ENCODE data around the gene AK9. TPM values are rescaled to one million over a fixed set of nuclear protein-coding genes. Genes with fewer than 3 reads are reported as not detected.

AK9 gene
- total and polyA plus RNA-seq, 2 of the 4 experiments (the other 2 are of a cell fraction) = 1.7 to 1.8 TPM

DNA sequence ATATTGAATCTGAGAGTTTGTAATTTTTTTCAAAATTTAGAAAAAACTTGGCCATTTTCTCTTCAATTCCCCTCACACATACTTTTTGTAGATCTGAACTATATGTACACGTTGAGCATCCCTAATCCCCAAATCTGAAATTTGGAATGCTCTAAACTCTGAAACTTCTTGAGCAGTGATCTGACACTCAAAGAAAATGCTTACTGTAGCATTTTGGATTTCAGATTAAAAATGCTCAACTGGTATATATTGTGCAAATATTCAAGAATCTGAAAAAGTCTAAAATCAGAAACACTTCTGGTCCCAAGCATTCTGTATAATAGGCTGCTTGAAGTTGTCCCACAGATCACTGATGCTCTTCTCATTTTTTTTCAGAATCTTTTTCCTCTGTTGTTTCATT, 129.2 kb downstream of the AK9 start:
- BruUV-seq (replicated peaks) = no TSS peak
- no CpG with 5 or more reads among the region's 1 CpG for WGBS, 2 experiments (ENCODE audit: extremely low coverage in 2 of 2, insufficient read length in 1 of 2)
- Histone ChIP-seq H3K9me1 (ENCODE audit: insufficient read depth, low read length) (no peaks in the 10 kb centered on the region), H3K9me3 (ENCODE audit: control insufficient read depth, insufficient read depth, low read length) (no peaks in the 10 kb centered on the region), H4K5ac (ENCODE audit: low read depth, low read length) (no peak overlapping the region), H2AK9ac (replicated peaks; ENCODE audit: low read depth, low read length, poor library complexity) (no peak overlapping the region), H2BK20ac (ENCODE audit: low read depth, low read length) (no peak overlapping the region), H3K4ac (ENCODE audit: low read depth, low read length) (no peak overlapping the region), H3K79me1 (ENCODE audit: low read depth in 1 of 2, low read length in 2 of 2) (no peaks in the 10 kb centered on the region), H3K4me3 (ENCODE audit: insufficient read depth, low read depth, low read length) (no peak overlapping the region), H2AFZ (replicated peaks; ENCODE audit: low read length, poor library complexity) (no peak overlapping the region), H3K36me3 (ENCODE audit: control insufficient read depth, insufficient read depth, low read length) (no peaks in the 10 kb centered on the region), H2AK5ac (ENCODE audit: low read depth, low read length) (no peak overlapping the region), H2BK120ac (ENCODE audit: low read depth, low read length) (no peak overlapping the region), H3K4me1 (ENCODE audit: control insufficient read depth, insufficient read depth, low read length) (no peaks in the 10 kb centered on the region), H3K4me2 (ENCODE audit: low read depth, low read length) (no peak overlapping the region), H4K20me1 (ENCODE audit: insufficient read depth, low read length) (no peaks in the 10 kb centered on the region), H3K23ac (ENCODE audit: low read depth, low read length) (no peak overlapping the region), H4K91ac (ENCODE audit: insufficient read depth, low read depth, low read length) (no peak overlapping the region), H2BK5ac (ENCODE audit: low read depth, low read length, poor library complexity, severe bottlenecking) (no peak overlapping the region), H3K14ac (replicated peaks; ENCODE audit: low read depth, low read length) (no peak overlapping the region), H3K56ac (ENCODE audit: extremely low read depth, insufficient read depth, low read length) (no peak overlapping the region), H3K18ac (ENCODE audit: low read depth, low read length) (no peak overlapping the region), H3K27ac (ENCODE audit: insufficient read depth, low read length) (no peak overlapping the region), H3K9ac (ENCODE audit: low read depth, low read length) (no peak overlapping the region), H4K8ac (ENCODE audit: low read depth in 2 of 2, low read length in 2 of 2) (no peak overlapping the region), H2BK15ac (ENCODE audit: low read depth, low read length) (no peak overlapping the region), H3K27me3 (ENCODE audit: control insufficient read depth, insufficient read depth, low read length) (no peaks in the 10 kb centered on the region)
- intact Hi-C loops (cut with micrococcal nuclease) (no loop called here), in situ Hi-C loops (cut with MboI; ENCODE audit: low sequenced_read_pairs) (no loop called here), dilution Hi-C loops (cut with HindIII; ENCODE audit: low sequenced_read_pairs, unreplicated experiment) (no loop called here)
- DNase-seq (no peak), ATAC-seq (ENCODE audit: low read depth) (no peak)
- POLR2A ChIA-PET (ENCODE audit: unreplicated experiment) = no interaction called here
- CTCF ChIA-PET = no interaction called here
- TF ChIP-seq MAFK (IDR thresholded peaks at IDR 0.05; ENCODE audit: low read depth, low read length) = peak; percentile 81
- no peak for TF ChIP-seq RFX5 (IDR thresholded peaks at IDR 0.05; ENCODE audit: low read depth, low read length)
